ENCODE data around the gene LSMEM2.

- TF ChIP-seq CTCF (IDR thresholded peaks at IDR 0.05): peak in 1 of 6 experiments; percentile 48
- TF ChIP-seq POLR2A (IDR thresholded peaks at IDR 0.05): peak in 2 of 4 donors; percentile 57 to 68
- no peak for TF ChIP-seq EP300 (IDR thresholded peaks at IDR 0.05)
Measured at GRCh38 chr3:50292159-50293078, 13.5 kb downstream of the LSMEM2 start, which contains the start of gene IFRD2.
